Daoy (cell line): Measurements from ENCODE around the gene HARS2. TPM values are rescaled to one million over a fixed set of nuclear protein-coding genes. Genes with fewer than 3 reads are reported as not detected.
"Not testable (repeated sequence)": the region's sequence is repeated elsewhere in the genome, so short reads cannot be mapped to it uniquely, and the experiment has no call there.

Experiments
- DNase-seq: peaks from one replicate; pipeline ENCODE4 v3.0.0-alpha.2; 2015; ENCODE audit warnings: low read depth
- total RNA-seq: library from RNA; depleted of rRNA; stranded (reverse); fragments of >200 nt; shearing (Covaris generic); gene quantifications from 2 replicates; pipeline ENCODE4 v1.2.3, GENCODE V29; 2014; rRNA removed

HARS2 gene
- 65.1 and 68.8 TPM in 2 replicates for total RNA-seq

GRCh38 chr5:140690941-140691924, at the start of gene HARS2, which contains the start of gene HARS1:
HARS2 (plus strand) TSS chr5:140691455; CDS start chr5:140691649, 194 bp downstream.
HARS1 (minus strand) TSS chr5:140691370; CDS start chr5:140691304, 66 bp downstream.
- peak; percentile 96 for DNase-seq

GRCh38 chr5:140641716-140642115, 49.5 kb upstream of the HARS2 start:
- no peak for DNase-seq

- DNase-seq = no peak
These were observed 48.5 kb upstream of the HARS2 start for GRCh38 chr5:140642718-140643117.

GRCh38 chr5:140647042-140647419, 44.2 kb upstream of the HARS2 start:
- no peak for DNase-seq

GRCh38 chr5:140658870-140659269, 32.4 kb upstream of the HARS2 start:
- DNase-seq = no peak

GRCh38 chr5:140660371-140660770, 30.9 kb upstream of the HARS2 start:
- not testable (repeated sequence) for DNase-seq

GRCh38 chr5:140664030-140664358, 27.3 kb upstream of the HARS2 start:
- DNase-seq = no peak

GRCh38 chr5:140664359-140665119, 26.7 kb upstream of the HARS2 start, which contains the start of gene WDR55:
WDR55 (plus strand) TSS chr5:140664904; CDS start chr5:140664913, 9 bp downstream.
- peak; percentile 97 for DNase-seq

GRCh38 chr5:140671035-140671434, 20.2 kb upstream of the HARS2 start:
- not testable (repeated sequence) for DNase-seq

GRCh38 chr5:140671472-140672125, 19.7 kb upstream of the HARS2 start:
- DNase-seq = no peak

GRCh38 chr5:140672455-140673186, 18.6 kb upstream of the HARS2 start:
- DNase-seq = peak; percentile 28

- no peak for DNase-seq
These were observed 17.9 kb upstream of the HARS2 start, which contains the start of gene DND1 for GRCh38 chr5:140673187-140673976. DND1 (minus strand) TSS chr5:140673576; CDS start chr5:140673542, 34 bp downstream.

GRCh38 chr5:140674211-140674610, 17.0 kb upstream of the HARS2 start:
- no peak for DNase-seq

GRCh38 chr5:140674629-140675028, 16.6 kb upstream of the HARS2 start:
- no peak for DNase-seq

- no peak for DNase-seq
These were observed 13.3 kb upstream of the HARS2 start for GRCh38 chr5:140677947-140678346.

- no peak for DNase-seq
These were observed 12.3 kb upstream of the HARS2 start for GRCh38 chr5:140678993-140679392.

GRCh38 chr5:140690376-140690932, 801 bp upstream of the HARS2 start:
- DNase-seq = no peak

- DNase-seq = no peak
These were observed 3.0 kb downstream of the HARS2 start for GRCh38 chr5:140694276-140694675.

GRCh38 chr5:140696891-140697492, 5.7 kb downstream of the HARS2 start:
- DNase-seq = no peak
